HG03103 (cell line): ENCODE measurements around the gene U2SURP.

ENCODE experiments used
- ATAC-seq: cut with Tn5 transposase; IDR thresholded peaks from one replicate; pipeline ENCODE4 v1.9.1; 2021; ENCODE audit warnings: low read depth; ENCODE audit not compliant: unreplicated experiment

U2SURP gene

DNA sequence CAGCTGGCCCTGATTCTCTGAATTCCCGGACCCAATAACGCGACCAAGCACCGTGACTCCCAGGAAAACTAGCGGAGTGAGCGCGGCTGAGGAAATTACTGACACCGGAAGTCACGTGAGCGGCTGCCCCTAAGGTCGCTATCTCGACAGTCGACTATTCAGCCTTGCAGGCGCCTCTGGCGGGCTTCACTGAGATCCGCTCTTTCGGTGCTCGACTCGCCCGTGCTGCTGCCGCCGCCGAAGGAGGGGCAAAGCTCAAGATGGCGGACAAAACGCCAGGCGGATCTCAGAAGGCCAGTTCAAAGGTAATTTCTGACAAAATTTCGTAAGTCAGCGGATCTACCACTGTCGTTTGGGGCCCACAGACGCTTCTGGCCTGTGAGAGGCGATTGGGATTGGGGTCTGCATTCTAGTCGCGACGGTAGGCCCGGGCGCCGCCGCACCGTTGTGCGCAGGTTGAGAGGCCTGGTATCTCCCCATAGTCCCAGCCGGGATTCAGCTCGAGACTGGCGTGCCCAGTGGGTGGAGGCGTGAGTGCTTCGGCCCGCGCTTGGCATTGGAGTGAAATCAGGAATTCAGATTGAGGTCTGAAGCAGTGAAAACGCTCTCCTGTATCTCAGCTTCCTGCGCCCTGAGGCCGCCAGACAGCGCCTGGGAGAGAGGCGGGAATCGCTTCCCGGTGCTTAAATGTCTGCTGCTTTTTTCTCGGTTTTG is at the start of gene U2SURP:
Gene U2SURP, plus strand, starts transcription at position 202 of the 714 bp plus-strand sequence. Its CDS starts 59 bp downstream, at position 261.
- ATAC-seq = peak; percentile 73

DNA sequence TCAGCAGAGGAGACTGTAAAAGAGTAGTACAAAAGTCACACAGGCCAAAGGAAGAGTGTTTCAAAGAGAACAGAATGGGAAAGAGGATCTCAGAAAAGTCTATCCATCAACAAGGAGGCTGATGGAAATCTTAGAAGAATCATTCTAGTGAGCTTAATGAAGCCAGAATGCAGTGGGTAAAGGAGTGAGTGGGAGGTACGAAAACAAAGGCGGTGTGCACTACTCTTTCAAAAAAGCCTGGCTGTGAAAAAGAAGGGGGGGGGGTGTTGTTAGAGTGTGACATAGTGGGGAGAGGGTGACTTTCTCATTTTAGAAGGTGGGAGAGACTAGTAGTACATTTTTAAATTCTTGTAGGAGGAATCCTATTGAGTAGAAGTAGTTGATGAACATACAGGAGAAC is 49.6 kb upstream of the U2SURP start:
- ATAC-seq = no peak

DNA sequence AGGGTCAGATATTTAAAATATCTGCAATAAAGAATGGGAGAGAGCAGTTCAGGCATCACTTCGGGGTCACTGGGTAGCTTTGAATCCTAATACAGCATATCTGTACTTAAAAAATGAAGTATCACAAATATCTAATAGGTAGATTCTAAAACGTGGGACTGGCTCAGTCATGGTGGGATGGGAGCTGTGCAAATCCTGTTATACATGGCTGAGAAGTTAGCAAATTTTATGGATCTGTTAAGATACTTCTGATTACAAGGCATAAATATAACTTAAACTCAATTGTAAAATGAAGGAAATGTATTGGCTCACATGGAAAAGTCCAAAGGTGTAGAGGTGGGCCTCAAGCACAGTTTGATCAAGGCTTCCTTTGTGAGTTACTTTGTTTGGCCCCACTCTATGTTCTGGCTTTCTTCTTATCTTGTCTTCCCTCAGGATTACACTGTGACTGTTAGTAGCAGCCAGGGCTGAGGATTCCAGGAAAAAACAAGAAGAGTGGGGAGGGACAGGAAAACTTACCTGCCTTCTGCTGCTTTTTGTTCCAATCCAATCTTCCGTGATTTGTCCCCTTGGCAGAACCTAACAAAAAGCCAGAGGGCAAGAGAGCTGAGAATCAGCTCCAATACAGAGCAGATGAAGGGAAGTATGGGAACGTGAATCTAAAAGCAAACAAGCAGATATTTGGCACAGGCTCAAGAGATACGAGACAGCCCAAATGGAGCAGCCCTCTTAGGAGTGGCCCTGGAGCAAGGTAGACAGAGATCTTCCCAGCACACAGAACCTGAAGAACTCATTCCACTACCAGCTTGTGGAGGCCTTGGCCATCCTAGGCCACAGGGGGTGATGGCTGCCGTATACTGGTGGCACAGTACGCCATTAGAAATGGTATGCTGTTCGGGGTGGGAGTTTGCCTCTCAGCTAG is 48.8 kb upstream of the U2SURP start:
- no peak for ATAC-seq

DNA sequence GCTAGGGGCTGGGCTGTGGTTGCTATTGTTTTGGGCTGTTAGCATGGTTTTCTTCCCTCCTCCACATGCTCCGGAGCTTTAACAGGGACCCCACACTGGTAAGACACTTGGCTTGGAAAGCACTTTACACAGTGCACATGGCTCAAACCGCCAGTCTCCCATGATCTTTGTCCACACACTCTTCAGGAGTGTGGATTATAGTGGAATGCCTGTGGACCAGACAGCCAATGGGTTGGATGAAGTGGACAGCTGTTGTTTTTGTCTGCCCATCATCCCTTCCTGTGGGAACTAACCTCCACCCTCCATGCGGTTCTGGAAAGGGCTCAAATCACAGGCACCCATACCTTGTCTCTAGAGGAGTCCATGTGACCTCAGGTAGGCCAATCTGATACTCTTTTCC is 47.9 kb upstream of the U2SURP start:
- no peak for ATAC-seq

DNA sequence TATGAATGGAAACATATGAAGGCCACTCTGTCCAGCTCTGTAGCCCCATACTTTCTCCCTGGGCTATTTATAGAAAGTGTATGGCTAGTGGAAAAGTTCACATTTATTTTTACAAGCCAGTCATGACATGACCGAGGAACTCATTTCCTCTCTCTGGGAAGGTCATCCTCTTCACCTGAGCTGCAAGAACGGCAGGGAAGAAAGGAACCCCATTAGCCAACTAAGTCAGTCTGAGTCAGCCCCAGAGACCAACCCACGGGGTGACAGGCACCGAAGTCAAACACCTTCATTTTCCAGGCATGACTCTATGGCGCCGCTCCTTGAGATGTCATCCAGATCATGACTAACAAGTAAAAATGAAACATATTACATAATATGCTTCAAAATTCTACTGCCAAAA is 42.7 kb upstream of the U2SURP start:
- ATAC-seq = no peak

DNA sequence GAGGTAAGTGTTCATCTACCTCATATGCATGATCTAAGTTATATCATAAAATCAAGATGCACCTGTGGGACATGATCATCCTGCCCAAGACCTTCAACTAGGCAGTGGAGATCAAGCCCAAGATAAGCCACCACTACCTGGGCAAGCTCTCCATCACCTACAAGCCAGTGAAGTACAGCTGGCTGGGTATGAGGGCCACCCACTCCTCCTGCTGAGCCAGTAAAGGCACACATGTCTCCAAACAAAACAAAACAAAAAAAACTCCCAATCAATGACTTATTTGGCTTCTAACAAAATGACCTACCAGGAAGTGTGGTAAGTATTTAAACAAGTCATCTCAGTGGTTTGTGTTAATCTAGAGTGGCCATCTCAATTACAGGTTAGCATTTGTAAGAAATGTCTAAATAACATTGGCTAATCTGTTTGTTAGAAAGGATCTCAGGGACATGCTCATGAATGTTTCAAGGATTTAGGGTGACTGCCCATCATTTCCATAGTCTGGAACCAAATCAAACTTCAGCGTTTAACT is 41.0 kb upstream of the U2SURP start:
- ATAC-seq = no peak

DNA sequence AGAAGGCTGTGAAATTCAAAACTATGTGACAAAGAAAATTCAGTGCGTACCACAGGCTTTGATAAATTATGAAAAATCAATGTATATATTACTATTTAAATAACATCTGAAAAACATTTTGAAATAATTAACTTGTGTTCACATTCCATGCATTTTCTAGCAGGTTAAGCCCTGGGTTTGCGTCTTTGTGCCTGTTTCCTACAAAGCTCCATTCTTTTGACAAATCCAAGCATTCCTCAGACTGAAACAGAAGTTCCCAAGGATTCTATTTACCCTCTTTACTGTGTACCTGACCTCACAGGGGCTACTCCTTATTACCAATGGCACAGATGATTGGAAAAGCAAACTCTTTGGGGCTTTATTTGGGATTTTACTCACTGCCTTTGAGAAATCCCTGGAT is 39.8 kb upstream of the U2SURP start:
- no peak for ATAC-seq

DNA sequence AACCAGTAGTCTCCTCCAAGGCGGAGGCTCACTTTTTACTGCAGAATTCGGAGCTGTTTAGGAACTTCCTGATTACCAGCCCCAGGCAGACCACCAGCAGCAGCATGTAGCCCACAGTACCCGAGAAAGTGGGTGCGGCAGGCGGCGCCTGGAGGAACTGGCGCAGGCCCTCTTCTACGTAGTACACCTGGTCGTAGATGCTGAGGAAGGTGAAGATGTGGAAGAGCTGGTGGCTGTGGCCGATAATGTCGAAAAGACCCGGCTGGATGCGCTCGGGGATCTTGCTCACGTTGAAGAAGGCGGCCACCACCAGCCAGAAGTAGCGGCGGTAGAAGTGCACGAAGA is 39.2 kb upstream of the U2SURP start:
- no peak for ATAC-seq

DNA sequence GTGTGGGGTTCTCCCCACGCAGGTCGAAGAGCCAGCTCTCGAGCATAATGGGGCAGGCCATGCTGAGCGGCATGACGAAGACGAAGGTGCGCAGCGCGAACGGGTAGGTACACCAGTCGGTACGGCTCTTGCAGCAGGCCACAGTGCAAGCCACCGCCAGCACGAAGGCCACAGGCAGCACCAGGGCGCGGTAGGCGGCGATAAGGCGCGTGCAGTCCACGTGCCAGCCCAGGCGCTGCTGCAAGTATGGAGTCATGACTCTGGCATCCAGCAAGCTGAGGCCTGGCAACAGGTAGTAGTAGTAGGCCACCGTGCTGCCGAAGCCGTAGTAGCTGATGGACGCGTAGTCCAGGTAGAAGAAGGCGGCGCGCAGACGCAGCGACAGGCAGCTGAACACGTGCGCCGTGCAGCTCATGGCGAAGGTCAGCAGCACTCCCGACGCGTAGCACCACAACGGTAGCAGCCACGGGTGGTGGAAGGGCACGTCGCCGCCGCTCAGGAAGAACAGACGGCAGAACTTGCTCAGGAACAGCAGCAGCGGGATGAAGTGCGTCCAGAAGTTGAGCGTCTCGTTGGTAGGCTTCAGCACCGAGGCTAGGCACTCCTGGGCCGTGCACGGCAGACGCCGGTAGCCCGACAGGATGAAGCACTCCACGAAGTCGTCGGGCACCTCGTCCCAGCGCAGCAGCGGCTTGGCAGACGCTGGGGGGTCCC is 38.7 kb upstream of the U2SURP start:
- no peak for ATAC-seq

DNA sequence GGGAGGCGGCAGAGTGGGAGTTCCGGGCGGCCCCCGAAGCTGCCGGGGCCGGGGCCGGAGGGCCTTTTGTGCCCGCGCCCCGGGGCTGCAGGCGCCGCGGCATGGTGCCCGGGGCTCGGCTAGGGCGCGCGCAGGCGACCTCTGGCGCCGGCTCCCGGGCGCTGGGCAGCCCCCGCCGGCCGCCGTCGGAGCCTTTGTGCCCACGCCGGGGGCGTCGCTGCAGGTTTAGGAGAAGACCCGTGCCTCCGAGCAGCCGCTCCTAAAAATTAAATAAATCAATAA is 38.2 kb upstream of the U2SURP start:
- ATAC-seq = no peak

DNA sequence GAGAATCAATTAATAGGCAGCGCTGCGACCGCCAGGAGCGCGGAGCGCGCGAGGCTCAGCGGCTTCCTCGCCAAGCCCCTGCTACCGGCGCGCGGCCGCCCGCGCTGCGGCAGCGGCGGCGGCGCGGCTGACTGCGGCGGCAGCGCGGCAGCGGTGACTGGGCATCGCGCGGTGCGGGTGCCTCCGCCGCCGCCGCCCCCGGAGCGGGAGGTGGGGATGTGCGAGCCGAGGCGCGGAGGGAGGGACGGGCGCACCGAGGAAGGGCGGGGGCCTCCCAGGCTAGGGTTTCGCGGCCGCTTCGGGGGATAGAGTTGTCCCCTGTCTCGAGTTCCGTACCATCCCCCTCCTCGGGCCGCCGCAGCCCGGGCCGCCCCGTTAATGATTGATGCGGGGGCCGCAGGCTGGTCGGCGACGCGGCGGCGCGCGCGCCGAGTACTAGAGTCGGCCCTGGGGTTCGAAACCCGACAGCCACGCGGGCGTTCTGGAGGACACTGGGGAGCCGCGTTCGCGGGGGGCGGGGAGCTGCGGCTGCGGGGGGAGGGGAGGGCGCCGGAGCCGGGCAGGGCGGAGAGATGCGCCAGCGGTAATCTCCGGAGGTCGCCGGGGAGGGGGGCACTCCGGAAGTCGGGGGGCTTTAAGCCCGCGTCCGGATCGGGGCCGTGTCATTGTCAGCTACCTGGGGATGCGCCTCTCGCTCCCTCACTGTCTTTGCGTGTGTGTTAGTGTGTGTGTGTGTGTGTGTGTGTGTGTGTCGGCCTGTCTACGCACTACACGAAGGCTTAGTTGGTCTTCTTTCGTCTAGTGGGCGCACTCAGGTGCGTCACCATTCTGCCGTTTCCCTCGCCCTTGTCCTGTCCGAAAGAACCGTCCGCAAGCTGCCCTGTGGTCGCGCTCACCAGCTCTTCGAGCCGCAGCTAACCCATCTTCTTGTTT is 37.6 kb upstream of the U2SURP start, which contains the start of gene PAQR9:
Gene PAQR9, minus strand, starts transcription at position 159 of the 933 bp plus-strand sequence. CDS start 338 bp downstream, outside the sequence.
- ATAC-seq = no peak

DNA sequence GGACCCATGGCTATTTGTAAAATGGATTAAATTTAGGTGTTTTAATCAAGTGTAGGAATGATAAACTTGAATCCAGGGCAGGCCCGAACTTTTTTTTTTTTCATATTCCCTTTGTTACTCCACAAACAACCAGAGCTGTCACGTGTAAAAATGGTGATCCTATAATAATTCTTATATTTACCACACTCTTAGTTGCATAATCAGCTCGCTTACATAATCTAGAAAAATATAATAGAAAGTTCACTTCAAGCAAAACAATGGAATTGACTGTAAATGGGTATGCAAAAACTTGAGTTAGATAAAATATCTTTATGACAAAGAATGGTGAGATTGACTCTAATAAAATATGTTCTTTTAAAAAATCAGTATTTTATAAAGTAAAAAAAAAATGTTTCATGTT is 35.8 kb upstream of the U2SURP start:
- no peak for ATAC-seq

DNA sequence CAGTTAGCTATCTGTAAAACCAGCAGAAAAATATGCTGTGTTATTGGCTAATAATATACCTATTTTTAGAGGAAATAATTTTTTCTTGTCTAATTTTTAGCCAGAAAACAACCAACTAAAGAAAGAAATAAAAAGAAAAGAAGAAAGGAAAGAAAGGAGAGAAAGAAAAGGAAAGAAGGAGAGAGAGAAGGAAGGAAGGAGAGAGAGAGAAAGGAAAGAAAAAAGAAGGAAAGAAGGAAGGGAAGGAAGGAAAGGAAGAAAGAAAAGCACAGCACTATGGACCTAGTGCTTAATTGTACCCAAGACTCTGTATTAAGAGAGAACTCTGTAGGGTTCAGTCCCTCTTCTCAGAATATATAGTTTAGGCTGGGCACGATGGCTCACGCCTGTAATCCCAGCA is 34.6 kb upstream of the U2SURP start:
- ATAC-seq = no peak

DNA sequence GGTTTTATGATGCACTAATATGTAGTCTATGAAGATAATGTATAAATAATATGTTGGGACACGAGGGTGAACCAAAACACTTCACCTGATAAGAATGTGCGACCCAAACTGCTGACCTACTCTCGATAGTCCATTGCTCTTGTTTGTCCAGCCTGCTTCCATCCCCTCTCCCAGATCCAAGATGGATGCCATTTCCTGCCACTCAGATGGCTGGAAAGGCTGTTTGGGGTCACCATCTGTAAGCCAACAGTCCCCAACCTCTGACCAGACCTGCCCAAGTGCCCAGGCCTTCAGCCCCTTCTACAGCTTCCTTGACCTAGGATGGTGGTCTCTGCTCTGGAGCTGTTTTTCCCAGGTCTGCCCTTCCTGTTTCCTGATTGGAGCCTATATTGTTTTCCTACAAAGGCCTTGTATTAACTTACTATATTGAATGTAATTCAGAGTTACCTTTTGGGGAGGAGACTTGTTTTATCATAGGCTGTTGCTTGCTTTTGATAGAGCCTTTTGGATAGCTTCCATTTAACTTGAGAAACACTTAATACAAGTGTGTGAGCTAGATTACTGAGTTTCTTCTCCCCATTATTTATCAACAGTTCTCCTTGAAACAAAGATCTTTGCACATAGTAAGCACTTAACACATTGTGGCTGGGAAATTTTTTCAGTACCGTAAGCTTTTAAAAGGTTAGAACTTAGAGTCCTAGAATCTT is 32.9 kb upstream of the U2SURP start:
- no peak for ATAC-seq

DNA sequence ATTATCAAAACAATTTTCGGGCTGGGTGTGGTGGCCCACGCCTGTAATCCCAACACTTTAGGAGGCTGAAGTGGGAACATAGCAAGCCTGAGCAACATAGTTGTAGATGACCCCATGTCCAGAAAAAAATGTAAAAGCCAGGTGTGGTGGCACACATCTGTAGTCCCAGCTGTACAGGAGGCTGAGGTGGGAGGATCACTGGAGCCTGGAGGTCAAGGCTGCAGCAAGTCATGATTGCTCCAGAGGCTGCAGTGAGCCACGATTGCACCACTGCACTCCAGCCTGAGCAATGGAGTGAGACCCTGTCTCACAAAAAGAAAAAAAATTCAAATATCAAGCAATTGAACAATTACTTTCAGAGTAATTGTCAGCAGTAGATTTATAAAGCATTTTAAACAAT is 29.9 kb upstream of the U2SURP start:
- ATAC-seq = no peak

DNA sequence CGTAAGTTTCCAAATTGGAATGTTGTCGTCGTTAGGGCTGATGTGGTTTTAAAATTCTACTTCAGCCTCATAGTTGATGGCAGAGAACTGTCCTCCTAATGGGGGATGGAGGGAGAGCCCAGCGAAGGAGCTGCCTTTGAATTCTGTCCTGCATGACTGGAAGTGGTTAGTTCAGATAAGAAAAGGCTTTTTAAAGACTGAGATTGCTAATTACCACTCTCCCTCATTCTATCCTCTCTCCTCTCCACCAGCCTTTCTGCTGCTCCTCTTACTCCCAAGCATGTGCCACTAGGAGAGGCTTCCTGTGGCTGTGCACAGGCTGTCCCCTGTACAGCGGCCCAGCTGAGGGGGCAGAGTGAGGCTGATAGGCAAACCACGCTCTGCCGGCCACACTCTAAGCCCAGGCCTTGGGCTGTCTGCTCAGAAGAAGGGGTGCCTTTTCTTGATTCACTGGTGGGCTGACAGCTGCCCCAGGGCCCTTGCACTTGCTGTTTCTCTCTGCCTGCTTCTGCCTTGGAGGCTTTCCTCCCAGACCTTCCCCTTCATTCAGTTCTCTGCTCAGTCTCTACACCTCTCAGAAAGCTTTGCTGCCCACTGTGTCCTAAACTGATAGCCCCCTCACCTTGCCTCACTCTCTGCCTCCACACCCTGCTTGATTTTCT is 29.1 kb upstream of the U2SURP start:
- ATAC-seq = no peak

DNA sequence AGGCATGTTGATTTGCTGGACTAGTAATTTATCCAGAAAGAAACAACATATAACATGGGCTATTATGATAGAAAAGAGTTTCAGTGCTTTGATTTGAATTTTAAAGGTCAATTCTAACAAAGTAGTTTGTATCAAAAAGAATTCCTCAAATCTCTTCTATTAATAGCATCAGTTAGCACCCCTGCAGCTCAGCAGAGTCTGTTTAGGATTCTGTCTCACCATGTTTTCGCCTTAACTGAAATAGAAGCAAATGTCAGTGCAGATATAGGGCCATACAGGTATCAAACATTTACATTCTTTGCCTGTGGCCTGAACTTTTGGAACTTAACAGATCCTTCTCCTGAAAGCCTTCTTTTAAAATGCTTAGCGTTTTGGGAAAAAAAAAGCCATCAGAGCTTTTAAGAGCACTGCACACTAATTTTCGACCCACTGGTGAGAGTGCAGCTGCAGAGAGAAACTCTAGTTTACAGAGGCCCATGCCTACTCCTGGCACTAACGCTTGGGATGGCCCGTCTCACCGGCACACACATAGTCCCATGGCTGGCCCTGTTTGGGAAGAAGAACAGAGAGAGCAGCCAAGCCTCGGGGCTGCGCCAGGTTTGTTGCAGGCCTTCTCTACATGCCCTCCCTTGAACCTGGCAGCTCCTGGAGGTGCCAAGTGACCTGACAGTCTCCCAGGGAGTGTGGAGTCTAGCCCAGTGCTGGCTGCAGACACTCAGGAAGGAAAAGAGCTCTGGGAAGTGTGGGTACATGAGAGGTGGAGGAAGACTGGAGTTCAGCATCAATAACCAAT is 28.0 kb upstream of the U2SURP start:
- no peak for ATAC-seq

DNA sequence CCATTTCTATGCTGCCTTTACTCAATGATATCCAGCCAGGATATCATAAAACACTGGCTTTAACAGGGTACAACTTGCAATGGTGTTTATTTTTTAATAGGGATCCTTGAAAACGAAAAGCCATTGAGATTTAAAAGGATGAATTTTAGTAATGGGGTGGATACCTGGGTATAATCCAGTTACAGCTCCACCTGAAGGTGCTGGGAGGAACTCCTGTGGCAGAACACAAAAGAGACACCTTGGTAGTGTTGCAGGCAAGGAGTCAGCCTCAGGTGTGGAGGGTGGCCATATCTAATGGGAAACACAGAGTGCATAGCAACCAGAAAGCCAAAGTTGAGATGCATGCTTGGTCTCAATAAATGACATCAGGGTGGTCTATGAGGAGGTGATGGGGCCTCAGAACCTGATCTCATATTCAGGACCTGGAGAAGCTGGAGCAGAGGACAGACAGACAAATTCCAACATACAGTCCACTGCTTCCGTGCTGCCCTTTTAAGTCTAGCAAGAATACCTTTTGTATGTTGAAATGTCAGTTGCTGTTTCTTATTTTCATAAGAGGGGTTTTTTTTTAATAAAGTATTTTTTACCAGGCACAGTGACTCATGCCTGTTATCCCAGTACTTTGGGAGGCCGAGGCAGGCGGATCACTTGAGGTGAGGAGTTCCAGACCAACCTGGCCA is 25.9 kb upstream of the U2SURP start:
- no peak for ATAC-seq
